HG03575 (cell line): ENCODE data around the gene ITIH5.

Source experiments
- ATAC-seq: cut with Tn5 transposase; IDR thresholded peaks from one replicate; pipeline ENCODE4 v1.9.1; 2021; ENCODE audit not compliant: unreplicated experiment, insufficient number of reproducible peaks, low FRiP score; ENCODE audit errors: extremely low read depth

The ITIH5 gene

GRCh38 chr10:7538970-7539654 is 127.7 kb downstream of the ITIH5 start:
- ATAC-seq = no peak

GRCh38 chr10:7537126-7537525 is 129.6 kb downstream of the ITIH5 start:
- ATAC-seq = no peak

- ATAC-seq = no peak
Observed at GRCh38 chr10:7534480-7534852, 132.3 kb downstream of the ITIH5 start.

- no peak for ATAC-seq
Observed at GRCh38 chr10:7533657-7534479, 132.9 kb downstream of the ITIH5 start.

DNA sequence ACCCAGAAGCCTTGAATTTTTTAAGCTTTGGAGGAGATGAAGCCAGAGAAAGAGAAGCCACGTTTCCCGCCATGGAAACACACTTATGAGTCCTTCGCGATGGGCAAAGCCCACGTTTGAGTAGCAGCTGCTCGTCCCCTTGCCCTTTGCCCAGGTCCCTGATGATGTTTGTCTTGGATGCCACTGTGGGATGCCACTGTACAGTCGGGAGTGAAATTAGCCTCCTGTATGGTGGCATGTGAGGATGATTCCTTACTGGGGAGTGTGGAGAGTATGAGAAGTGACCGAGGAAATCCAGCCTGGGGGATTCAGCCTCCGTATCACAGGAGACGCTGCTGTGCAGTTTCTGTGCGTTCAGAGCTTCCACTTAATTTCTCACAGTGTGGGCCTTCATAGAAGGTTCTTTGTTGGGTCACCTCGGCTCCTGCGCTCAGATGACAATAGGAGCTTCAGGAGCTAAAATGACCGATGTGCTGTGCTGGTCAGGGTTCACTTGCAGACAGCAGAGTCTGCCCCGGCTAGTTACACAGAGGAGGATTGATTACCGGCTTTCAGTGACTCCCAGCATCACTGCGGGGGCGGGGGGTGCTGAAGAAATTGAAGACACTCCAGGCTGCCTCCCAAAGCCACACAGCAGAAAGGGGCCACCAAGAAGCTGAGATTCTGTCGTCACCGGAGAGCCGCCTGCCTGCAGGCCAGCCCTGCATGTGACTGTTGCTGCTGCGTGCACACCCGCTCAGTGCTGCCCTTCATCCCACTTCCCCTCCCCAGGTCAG is 133.9 kb downstream of the ITIH5 start:
- ATAC-seq = no peak

- ATAC-seq = no peak
Observed at GRCh38 chr10:7529638-7530037, 137.1 kb downstream of the ITIH5 start.

GRCh38 chr10:7527468-7527867 is 139.3 kb downstream of the ITIH5 start:
- no peak for ATAC-seq

DNA sequence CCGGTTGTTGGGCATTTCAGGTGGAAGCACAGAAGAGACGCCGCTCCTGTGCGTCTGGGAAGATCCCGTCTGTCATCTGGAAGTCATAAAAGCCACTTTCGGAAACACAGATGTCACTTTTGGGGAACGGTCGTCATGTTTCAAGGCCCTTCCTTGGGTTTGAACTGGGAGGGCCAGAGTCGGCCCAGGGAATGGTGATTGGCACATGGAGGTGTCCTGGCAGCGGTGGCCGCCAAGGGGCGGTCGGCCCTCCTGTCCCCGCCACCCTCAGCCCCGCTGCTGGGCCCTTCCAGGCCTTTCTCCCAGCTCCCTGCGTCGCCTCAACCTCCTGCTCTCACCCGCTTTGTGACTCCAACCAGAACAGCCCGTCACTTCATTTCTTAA is 140.8 kb downstream of the ITIH5 start:
- no peak for ATAC-seq

GRCh38 chr10:7525314-7526016 is 141.3 kb downstream of the ITIH5 start:
- peak; percentile 64 for ATAC-seq

DNA sequence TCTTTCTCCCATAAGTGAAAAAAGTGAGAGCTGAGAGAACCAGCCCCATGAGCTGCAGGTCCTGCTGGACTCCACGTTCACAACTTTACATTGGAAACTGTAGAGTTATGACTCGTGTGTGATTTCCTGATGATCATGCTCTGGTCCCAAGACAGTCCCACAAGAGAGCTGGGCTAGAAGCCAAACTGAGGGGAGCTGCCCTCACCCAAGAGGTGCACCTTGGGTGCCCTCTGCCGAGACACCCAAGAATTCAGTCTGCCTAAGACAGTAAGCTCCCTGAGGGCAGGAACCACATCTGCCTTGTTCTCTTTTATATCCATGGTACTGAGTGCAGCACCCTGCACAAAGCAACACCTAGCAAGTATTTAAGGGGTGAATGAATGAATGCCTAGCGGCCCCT is 143.1 kb downstream of the ITIH5 start:
- ATAC-seq = no peak

DNA sequence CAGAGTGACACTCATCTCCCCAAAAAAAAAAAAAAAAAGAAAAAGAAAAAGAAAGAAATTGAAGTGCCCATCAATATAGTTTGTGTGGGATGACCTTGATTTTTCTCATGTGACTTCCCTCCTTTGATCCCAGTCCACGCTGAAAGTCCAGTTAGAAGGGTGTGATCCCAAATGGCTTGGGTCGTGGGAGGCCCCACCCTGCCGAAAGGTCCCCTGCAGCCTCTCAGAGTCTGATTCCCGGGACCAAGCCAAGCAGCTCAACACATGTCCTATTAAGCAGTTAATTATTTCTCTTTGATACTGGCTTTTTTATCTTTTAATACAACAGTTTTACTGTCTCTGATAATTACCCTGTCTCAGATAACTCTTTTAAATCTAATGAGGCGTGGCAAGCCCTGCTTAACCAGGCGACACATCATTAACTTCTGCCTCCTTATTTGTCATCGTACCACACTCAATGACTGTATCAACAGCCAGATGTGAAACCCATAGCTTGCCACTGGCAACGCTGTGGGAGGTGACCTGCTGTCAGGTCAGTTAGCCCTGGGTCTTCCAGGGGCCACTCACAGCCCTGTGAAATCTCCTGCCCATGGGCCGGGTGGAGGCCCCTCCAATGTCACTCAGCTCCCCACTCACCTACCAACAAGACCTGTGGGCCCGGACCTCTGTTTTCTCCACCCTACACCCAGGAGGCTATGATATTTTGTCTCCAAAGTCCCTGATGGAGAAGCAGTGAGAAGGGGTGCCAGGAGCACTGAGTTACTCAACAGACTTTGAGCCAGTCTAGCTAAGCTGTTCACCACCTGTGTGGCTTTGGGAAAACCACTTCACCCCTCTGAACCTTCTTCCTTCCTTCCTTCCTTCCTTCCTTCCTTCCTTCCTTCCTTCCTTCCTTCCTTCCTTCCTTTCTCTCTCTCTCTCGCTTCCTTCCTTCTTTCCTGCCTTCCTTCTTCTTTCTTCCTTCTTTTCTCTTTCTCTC is 146.0 kb downstream of the ITIH5 start:
- no peak for ATAC-seq

DNA sequence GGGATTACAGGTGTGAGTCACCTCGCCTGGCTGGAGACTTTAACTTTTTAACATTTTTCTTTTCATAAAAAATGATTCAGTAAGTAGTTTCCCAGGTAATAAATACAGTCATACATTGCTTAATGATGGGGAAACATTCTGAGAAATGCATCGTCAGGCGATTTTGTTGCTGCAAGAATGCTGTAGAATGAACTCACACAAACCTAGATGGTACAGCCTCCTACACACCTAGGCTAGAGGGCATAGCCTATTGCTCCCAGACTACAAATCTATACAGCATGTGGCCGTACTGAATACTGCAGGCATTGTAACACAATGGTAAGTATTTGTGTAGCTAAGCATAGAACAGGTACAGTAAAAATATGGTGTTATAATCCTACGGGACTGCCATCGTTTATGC is 147.4 kb downstream of the ITIH5 start:
- ATAC-seq = no peak

DNA sequence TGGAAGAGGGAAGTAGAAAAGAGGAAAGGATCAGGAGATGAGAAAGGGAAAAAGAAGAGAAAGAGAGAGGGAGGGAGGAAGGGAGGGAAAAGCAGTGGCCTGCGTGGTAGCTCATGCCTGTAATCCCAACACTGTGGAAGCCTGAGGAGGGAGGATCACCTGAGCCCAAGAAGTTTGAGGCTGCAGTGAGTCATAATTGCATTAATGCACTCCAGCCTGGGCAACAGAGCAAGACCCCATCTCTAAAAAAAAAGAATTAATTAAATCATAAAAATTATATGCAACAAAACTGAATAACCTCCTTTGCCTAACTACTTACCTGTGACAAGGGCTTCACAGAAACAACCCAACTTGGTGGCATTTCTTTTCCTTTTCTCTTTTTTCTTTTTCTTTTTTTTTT is 148.1 kb downstream of the ITIH5 start:
- no peak for ATAC-seq

- no peak for ATAC-seq
Observed at GRCh38 chr10:7515439-7515838, 151.3 kb downstream of the ITIH5 start.

DNA sequence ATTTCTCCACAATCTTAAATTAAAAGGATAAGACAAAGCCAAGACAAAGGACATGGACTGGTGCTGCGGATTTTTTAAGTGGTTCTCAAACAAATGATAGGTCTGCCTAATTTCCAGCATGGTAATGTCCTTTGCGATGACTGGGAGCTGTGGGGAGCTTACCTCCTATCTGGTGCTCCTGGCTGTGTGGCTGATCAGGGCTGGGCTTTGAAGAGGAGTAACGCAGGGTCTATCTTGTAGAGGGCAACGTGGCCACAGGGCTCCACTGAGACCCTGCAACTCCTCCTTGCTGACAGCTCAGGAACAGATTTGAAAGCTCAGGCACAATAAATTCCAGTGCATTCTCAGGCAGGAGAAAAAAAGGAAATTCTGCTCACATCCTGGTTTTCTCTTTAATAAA is 152.8 kb downstream of the ITIH5 start:
- ATAC-seq = no peak

- ATAC-seq = no peak
Observed at GRCh38 chr10:7513455-7513854, 153.3 kb downstream of the ITIH5 start.

GRCh38 chr10:7512487-7512886 is 154.3 kb downstream of the ITIH5 start:
- no peak for ATAC-seq

GRCh38 chr10:7511612-7512011 is 155.2 kb downstream of the ITIH5 start:
- ATAC-seq = no peak
